Natural killer cell (primary cell): ENCODE results near the gene PIP5K1B. TPM values are rescaled to one million over a fixed set of nuclear protein-coding genes. Genes with fewer than 3 reads are reported as not detected.

Experiments used
- ATAC-seq, 3 donors: fragments of 150-1000 bp in 2 of 3; fragments of 200-7000 bp in 1 of 3; cut with Tn5 transposase; 1 replicate in 1 of 3; 2 replicates in 2 of 3; pipeline ENCODE4 v1.10.0; 2021; ENCODE audit warnings: mild to moderate bottlenecking in 2 of 3, moderate library complexity in 2 of 3
- DNase-seq, 2 donors: peaks; one replicate each; pipeline versions ENCODE4 v3.0.0 to v3.0.0-alpha.2; 2013 to 2021; ENCODE audit warnings: mixed read lengths in 1 of 2
- H3K27ac ChIP-seq: one replicate; pipeline ENCODE4 v1.5.1; 2013; ENCODE audit warnings: mild to moderate bottlenecking, low read length
- H3K27me3 ChIP-seq: one replicate; pipeline ENCODE4 v1.6.1; 2013; ENCODE audit warnings: low read length; ENCODE audit not compliant: control insufficient read depth, insufficient read depth
- H3K36me3 ChIP-seq: one replicate; pipeline ENCODE4 v1.6.1; 2013; ENCODE audit warnings: low read length; ENCODE audit not compliant: control insufficient read depth, insufficient read depth
- H3K4me1 ChIP-seq: one replicate; pipeline ENCODE4 v1.6.1; 2013; ENCODE audit warnings: low read length; ENCODE audit not compliant: control insufficient read depth, insufficient read depth
- H3K4me3 ChIP-seq: one replicate; pipeline ENCODE4 v1.5.1; 2013; ENCODE audit warnings: low read length
- H3K9me3 ChIP-seq: one replicate; pipeline ENCODE4 v1.6.1; 2013; ENCODE audit warnings: low read length; ENCODE audit not compliant: control insufficient read depth, insufficient read depth
- H3K27ac Mint-ChIP-seq, 2 donors: one replicate each; pipeline ENCODE4 v1.8.0; 2022; ENCODE audit warnings: mild to moderate bottlenecking in 2 of 2, mixed read lengths in 2 of 2, moderate library complexity in 1 of 2
- H3K27me3 Mint-ChIP-seq, 2 donors: one replicate each; pipeline ENCODE4 v1.8.0; 2022; ENCODE audit warnings: low read depth in 2 of 2, mixed read lengths in 2 of 2
- H3K36me3 Mint-ChIP-seq: one replicate; pipeline ENCODE4 v1.8.0; 2022; ENCODE audit warnings: mixed read lengths
- H3K4me1 Mint-ChIP-seq, 2 donors: one replicate each; pipeline ENCODE4 v1.8.0; 2022; ENCODE audit warnings: mixed read lengths in 2 of 2
- H3K4me3 Mint-ChIP-seq: one replicate; pipeline ENCODE4 v1.8.0; 2022; ENCODE audit warnings: mild to moderate bottlenecking, moderate library complexity, mixed read lengths
- H3K9me3 Mint-ChIP-seq, 2 donors: one replicate each; pipeline ENCODE4 v1.8.0; 2022; ENCODE audit warnings: mixed read lengths in 2 of 2
- WGBS: methylation state at CpG from one replicate; pipeline ENCODE4 v1.1.7; 2013; ENCODE audit warnings: missing lambda C conversion rate; ENCODE audit not compliant: insufficient coverage; 5-methylcytosine and 5-hydroxymethylcytosine counted together
- intact Hi-C: fragments of 100-400 bp; cut with micrococcal nuclease; formaldehyde crosslinking; loops from one replicate; pipeline ENCODE4 v1.14.2; 2022
- total RNA-seq, 4 donors: library from RNA; stranded (reverse); fragments of 120-200 nt in 1 of 4; gene quantifications; one replicate each; pipeline versions ENCODE4 v1.2.3 to v1.2.4, GENCODE V29; 2013 to 2022
- TF ChIP-seq, protein P1 (sequence below): fragments of 200-600 bp; IDR thresholded peaks from one replicate; pipeline ENCODE4 v1.8.0; 2022; ENCODE audit warnings: antibody characterized with exemption

The PIP5K1B gene
- total RNA-seq, 3 donors from 2014 or later (not counting 1 experiment from before 2014, with no cell fraction given) = 0.73 to 3.4 (median 1.3) TPM

DNA sequence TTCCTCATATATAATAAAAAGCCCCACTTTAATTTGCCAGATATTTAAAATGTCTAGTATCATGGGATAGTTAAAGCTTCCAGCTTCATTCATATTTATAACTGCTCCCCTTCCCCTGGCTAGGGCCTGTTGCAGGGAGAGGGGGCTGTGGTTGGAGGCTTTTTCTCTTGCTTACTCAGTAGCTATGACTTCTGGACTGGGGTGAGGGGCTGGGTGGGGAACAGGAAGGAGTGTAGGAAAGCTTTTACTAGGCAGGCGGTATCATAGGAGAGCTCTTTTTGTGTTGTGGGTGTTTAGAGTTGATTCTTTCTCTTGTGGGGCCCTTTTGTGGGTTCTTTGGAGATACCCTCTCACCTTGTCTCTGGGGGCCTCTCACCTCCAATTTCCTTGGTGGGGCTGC, 39.4 kb downstream of the PIP5K1B start:
- H3K4me3 ChIP-seq = no peak overlapping the region
- TF ChIP-seq, protein P1, sequence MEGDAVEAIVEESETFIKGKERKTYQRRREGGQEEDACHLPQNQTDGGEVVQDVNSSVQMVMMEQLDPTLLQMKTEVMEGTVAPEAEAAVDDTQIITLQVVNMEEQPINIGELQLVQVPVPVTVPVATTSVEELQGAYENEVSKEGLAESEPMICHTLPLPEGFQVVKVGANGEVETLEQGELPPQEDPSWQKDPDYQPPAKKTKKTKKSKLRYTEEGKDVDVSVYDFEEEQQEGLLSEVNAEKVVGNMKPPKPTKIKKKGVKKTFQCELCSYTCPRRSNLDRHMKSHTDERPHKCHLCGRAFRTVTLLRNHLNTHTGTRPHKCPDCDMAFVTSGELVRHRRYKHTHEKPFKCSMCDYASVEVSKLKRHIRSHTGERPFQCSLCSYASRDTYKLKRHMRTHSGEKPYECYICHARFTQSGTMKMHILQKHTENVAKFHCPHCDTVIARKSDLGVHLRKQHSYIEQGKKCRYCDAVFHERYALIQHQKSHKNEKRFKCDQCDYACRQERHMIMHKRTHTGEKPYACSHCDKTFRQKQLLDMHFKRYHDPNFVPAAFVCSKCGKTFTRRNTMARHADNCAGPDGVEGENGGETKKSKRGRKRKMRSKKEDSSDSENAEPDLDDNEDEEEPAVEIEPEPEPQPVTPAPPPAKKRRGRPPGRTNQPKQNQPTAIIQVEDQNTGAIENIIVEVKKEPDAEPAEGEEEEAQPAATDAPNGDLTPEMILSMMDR = no peak
- no peaks in the 10 kb centered on the region for H3K27me3 ChIP-seq
- intact Hi-C loops = no loop called here
- WGBS = 0% methylated on average over 1 of the region's 1 CpG
- Mint-ChIP-seq H3K4me3 (no peak overlapping the region), H3K27me3 (peaks cover 3 to 10% of the 10 kb centered on the region in 2 donors), H3K27ac (no peak overlapping the region), H3K36me3 (no peaks in the 10 kb centered on the region), H3K9me3 (no peaks in the 10 kb centered on the region), H3K4me1 (no peaks in the 10 kb centered on the region)
- H3K36me3 ChIP-seq = no peaks in the 10 kb centered on the region
- no peaks in the 10 kb centered on the region for H3K4me1 ChIP-seq
- ATAC-seq = no peak
- H3K27ac ChIP-seq = no peak overlapping the region
- no peaks in the 10 kb centered on the region for H3K9me3 ChIP-seq
- DNase-seq = no peak

DNA sequence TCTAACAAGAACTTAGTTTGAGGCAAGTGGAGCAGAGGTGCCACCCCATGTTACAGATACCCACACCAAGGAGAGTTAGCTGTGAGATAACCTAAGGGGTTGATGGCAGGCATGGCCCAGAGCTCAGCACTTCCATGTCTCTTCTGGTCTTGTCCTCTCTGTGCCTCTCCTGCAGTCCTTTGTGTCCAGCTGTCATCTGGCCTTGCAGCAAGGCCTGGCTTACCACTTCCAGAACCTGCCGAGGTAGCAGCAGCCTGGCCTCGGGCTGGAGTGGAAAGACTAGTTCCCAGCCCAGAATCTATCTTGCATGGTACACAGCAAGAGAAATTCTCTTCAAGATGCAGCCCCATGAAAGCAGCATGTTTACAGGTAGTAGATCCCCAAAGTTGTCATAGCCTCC, 41.5 kb downstream of the PIP5K1B start:
- Mint-ChIP-seq H3K4me1 (no peaks in the 10 kb centered on the region), H3K27me3 (peaks cover 0 to 3% of the 10 kb centered on the region in 2 donors), H3K9me3 (no peaks in the 10 kb centered on the region), H3K4me3 (no peak overlapping the region), H3K36me3 (no peaks in the 10 kb centered on the region), H3K27ac (no peak overlapping the region)
- WGBS = 78% methylated on average over 2 of the region's 2 CpGs
- Histone ChIP-seq H3K4me3 (no peak overlapping the region), H3K9me3 (no peaks in the 10 kb centered on the region), H3K27ac (no peak overlapping the region), H3K36me3 (no peaks in the 10 kb centered on the region), H3K4me1 (no peaks in the 10 kb centered on the region), H3K27me3 (no peaks in the 10 kb centered on the region)
- intact Hi-C loops = no loop called here
- TF ChIP-seq, protein P1 = no peak
- ATAC-seq = no peak
- no peak for DNase-seq

DNA sequence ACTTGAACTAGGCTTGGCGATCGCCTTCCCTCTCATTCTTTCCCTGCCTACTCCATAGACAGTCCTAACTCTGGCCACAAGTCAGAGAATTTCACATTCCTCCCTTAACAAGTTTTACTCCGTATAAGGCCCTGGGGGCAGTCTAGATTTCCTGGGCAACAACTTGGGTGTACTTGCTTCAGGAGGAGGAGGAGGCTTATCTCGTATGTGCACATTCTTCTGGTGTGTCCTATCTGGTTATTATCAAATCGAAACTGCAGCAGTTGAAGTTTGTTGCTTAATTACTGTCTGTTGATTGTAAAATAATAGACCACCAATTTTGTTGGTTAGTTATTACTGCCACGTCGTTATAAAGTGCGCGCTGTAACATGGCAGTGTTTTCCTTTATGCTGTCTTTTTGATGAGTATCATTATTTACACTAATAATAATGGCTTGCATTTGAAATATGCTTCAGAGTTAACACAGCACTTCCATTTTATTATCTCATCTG, 42.0 kb downstream of the PIP5K1B start:
- TF ChIP-seq, protein P1 = no peak
- H3K4me3 Mint-ChIP-seq = no peak overlapping the region
- no peak overlapping the region for H3K27ac Mint-ChIP-seq
- Histone ChIP-seq H3K27me3 (no peaks in the 10 kb centered on the region), H3K9me3 (no peaks in the 10 kb centered on the region), H3K27ac (no peak overlapping the region), H3K4me3 (no peak overlapping the region), H3K36me3 (no peaks in the 10 kb centered on the region), H3K4me1 (no peaks in the 10 kb centered on the region)
- DNase-seq = no peak
- 57% methylated on average over 9 of the region's 9 CpGs for WGBS
- H3K4me1 Mint-ChIP-seq = no peaks in the 10 kb centered on the region
- H3K36me3 Mint-ChIP-seq = no peaks in the 10 kb centered on the region
- ATAC-seq = no peak
- intact Hi-C loops = no loop called here
- peaks cover 0 to 3% of the 10 kb centered on the region in 2 donors for H3K27me3 Mint-ChIP-seq
- no peaks in the 10 kb centered on the region for H3K9me3 Mint-ChIP-seq

DNA sequence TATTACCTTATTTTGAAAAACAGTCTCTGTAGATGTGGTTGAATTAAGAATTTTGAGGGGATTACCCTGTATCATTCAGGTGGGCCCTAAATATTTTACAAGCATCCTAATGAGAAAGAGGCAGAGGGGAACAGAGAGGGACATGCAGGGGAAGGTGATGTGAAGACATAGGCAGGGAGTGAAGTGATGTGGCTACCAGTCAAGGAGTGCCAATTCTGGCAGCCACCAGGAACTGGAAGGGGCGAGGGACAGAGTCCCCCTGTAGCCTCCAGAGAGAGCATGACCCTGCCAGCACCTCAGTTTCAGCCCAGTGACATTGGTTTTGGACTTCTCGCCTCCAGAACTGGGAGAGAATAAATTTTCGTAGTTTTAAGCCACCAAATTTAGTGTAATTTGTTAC, 44.1 kb downstream of the PIP5K1B start:
- H3K27ac Mint-ChIP-seq = no peak overlapping the region
- intact Hi-C loops = no loop called here

More for the DNA sequence above, 44.1 kb downstream of the PIP5K1B start:
- H3K4me1 Mint-ChIP-seq = no peaks in the 10 kb centered on the region
- H3K4me3 ChIP-seq = no peak overlapping the region
- DNase-seq = no peak
- WGBS = 41% methylated on average over 3 of the region's 3 CpGs
- H3K4me1 ChIP-seq = no peaks in the 10 kb centered on the region
- no peak overlapping the region for H3K4me3 Mint-ChIP-seq
- H3K27me3 Mint-ChIP-seq = peaks cover under 1 to 3% of the 10 kb centered on the region in 2 donors
- no peaks in the 10 kb centered on the region for H3K27me3 ChIP-seq
- H3K9me3 ChIP-seq = no peaks in the 10 kb centered on the region
- ATAC-seq = no peak
- H3K36me3 Mint-ChIP-seq = no peaks in the 10 kb centered on the region
- TF ChIP-seq, protein P1 = no peak
- no peaks in the 10 kb centered on the region for H3K36me3 ChIP-seq
- H3K9me3 Mint-ChIP-seq = no peaks in the 10 kb centered on the region
- H3K27ac ChIP-seq = no peak overlapping the region
